ENCODE data around the gene RMND1.
"Not testable (repeated sequence)": the region's sequence is repeated elsewhere in the genome, so short reads cannot be mapped to it uniquely, and the experiment has no call there.

The RMND1 gene

GRCh38 chr6:151451417-151451949 is 443 bp downstream of the RMND1 start:
- DNase-seq: no peak

- DNase-seq: not testable (repeated sequence)
Measured at GRCh38 chr6:151450928-151451327, 998 bp downstream of the RMND1 start.

- DNase-seq: no peak
Measured at GRCh38 chr6:151448623-151449022, 3.3 kb downstream of the RMND1 start.

DNA sequence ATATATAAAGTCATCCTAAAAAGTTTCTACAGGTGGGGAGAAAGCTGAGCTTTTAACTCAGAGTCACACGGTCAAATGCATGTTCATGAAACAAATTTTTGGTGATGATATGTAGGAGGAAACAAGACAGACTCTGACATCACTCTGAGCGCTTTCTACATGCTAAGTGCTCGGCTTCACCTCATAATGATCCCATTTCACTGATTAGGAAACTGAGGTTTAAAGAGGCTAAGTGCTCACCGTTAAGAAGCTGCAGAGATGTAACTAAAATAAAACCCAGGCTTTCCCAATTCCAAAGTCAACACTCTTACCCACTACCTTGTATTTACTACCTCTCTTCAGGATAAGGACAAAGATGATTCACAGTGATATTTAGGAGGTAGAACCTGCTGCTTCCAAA is 4.7 kb downstream of the RMND1 start:
- DNase-seq: no peak

DNA sequence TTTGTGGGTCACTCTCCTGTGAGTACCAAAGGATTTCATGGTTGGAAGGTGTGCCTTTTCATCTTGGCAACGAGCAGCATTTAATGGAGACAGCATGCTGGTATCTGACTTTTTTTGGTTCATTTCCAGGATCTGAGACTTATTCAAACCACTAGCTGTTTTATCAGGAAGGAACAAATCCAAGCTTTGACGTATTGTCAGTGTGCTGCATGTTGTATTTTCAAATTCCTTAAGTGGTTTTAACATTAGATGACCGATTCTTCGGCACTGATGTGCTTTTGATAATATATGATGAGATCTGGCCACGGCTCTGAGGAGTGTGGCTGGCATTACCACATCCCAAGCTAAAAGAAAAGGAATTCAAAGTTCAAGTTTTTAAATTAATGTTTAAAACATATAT is 6.4 kb downstream of the RMND1 start:
- no peak for DNase-seq

DNA sequence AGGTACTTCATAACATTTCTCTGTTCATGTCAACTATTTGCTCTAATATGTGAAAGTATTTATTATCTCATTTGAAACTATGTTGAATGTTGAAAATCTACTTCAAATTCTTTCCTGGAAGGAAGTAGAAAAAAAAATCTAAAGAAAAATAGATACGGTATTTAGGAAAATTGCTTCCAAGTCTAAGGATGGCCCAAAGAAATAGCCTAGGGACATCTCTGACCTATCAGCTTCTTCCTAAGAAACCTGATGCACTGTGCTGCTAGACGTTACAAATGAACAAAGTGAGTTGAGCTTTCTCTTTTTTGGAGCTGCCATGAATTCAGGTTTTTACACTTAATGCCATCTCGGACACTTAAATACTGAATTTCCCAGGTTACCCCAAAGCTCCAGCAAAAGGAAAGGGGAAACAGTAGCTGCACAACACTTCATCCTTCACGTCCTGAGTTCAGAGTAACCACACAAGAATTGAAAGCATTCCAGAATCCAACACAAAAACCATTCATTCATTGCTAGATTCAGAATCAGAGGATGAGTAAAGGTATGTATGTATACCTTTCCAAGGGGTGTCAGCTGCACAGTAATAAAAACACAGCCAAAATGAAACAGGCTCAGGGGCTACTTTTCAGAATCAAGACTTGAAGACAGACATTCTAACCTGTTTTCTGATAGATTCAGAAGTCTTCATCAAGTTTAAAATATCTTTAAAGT is 7.9 kb downstream of the RMND1 start:
- no peak for DNase-seq

DNA sequence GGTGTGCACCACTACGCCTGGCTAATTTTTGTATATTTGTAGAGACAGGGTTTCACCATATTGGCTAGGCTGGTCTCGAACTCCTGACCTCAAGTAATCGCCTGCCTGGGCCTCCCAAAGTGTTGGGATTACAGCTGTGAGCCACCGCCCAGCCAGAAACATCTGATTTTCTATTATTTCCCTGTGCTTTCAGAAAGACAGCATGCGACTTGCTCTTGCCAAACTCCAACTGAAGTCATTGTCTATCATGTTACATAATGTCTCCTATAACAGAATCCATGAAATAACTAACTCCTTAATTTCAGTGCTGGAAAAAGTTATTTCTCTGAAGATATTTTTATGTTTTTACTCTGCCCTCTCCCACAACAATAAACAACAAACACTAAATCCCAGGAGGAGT is 8.5 kb downstream of the RMND1 start:
- DNase-seq: no peak

GRCh38 chr6:151442371-151442770 is 9.6 kb downstream of the RMND1 start:
- no peak for DNase-seq

DNA sequence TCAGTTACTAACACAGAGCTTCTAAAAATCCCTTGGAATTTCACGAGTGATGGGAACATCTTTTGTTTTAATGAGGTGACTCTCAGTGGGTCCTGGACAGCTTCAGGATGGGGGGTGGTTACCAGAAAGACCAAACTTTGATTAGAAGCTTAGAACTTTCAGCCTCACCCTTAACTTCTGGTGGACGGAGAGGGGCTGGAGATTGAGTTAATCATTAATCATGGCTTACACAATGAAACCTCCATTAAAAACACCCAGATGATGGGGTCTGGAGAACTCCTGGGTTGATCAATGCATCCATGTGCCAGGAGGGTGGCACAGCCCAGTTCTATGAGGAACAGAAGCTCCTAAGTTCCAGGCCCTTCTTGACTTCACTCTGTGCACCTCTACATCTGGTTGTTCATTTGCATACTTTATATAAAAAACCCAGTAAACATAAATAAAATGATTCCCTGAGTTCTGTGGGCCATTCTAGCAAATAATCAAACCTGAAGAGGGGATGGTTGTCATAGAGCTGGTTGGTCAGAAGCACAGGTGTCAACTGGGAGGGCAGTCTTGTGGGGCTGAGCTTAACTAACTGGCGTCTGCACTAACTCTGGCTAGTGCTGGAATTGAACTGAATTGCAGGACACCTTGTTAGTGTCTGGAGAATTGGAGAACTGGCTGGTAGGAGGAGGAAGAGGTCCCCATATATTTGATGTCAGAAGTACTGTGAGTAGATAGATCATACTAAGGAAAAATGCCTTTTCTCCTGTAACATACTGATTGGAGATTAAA is 10.3 kb downstream of the RMND1 start:
- no peak for DNase-seq

- peak in 1 of 2 donors; percentile 41 for DNase-seq
Measured at GRCh38 chr6:151440930-151441329, 11.0 kb downstream of the RMND1 start.

DNA sequence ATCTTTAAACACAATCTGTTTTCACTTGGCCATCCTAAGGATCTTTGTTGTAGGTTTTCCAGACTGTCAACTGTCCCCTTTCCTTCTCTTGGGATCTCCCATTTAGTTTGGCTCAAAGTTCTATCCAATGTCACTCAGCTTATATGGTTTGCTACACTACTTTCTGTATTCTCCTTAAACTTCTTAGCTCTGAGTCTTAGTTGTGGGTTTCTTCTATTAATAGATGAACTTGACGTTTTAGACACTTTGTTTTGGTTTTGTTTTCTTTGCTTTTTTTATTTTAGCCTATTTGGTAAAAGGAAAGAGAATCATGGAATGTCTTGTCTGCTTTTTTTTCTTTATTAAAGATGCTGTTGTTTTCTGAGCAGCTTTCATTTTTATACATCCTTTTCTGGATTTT is 11.4 kb downstream of the RMND1 start:
- no peak for DNase-seq

- no peak for DNase-seq
Measured at GRCh38 chr6:151437401-151437800, 14.5 kb downstream of the RMND1 start.

DNA sequence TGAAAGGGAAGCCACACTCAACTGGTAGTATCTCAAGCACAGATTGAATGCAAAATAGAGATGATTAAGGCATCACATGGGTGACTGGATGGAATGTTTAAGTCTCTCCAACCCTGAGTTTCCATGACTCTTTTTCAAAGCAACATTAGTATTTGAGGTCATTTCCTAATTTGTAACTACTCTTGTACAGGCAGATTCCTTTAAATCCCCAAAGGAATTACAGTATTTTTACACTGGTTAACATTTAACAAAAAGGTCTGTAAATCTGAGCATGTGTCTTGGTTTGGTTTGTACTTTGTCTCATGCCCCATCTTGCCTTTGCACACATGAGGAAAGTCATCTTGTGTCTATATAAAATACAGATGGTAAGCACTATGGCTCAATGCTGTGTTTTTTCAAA is 15.1 kb downstream of the RMND1 start:
- DNase-seq: no peak

GRCh38 chr6:151436300-151436699 is 15.6 kb downstream of the RMND1 start:
- DNase-seq: no peak

DNA sequence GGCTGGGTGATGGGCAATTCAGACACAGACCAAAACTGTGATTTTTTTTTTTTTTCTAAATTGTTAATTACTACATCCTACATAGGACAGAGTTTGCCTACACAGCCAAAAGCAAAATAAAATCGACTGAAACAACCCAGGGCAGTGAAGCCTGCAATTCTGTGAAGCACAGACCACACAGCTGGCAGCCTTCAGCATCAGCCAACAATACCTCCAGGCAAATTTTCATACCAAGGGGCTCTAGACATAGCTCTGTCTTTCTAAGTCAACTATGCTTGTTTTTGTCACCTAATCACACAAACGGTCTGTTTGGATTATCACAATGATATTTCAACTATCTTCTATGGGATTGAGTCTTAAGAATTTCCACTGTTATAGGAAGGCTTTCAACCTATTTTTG is 17.6 kb downstream of the RMND1 start:
- no peak for DNase-seq

DNA sequence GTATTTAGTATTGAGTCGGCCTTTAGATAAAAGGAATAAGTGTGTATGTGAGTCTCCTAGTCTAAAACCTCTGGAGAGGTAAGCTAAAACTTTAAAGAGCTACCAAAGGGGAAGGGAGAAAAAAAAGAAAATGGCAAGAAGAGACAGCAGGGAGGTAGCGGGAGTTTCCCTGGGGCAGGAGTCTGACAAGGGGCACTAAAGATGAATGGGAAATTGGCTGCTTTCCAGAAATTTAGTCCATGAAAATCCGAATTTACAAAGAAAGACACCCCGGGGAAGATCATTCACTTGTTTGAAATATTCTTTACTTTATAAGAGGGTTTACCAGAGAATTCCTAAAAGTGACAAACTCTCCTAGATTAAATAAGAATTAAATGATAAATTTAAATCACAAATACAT is 19.3 kb downstream of the RMND1 start:
- no peak for DNase-seq

GRCh38 chr6:151431337-151431736 is 20.6 kb downstream of the RMND1 start:
- DNase-seq: no peak

GRCh38 chr6:151430886-151431285 is 21.0 kb downstream of the RMND1 start:
- DNase-seq: no peak

DNA sequence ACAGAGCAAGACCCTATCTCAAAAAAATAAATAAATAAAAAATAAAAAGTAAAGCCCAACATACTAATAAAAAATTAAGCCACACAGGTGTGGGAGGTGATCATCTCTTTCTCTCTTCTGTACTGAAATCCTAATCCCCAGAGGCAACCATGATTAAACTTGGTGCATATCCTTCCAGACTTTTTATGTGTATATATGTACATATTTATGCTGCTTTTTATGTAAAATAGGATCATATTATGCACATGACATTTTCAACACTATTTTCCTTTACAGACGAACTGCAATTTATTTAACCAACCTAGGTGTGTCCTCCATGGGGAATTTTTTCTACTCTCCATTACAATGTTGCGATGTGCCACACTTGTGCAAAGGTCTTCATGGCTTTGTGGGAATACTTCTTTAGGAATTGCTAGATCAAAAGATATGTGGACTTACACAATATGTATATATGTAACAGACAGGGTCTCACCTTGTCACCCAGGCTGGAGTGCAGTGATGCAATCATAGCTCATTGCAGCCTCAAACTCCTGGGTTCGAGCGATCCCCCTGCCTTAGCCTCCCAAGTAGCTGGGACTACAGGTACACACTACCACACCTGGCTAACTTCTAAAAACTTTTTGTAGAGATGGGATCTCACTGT is 23.7 kb downstream of the RMND1 start:
- DNase-seq: no peak

DNA sequence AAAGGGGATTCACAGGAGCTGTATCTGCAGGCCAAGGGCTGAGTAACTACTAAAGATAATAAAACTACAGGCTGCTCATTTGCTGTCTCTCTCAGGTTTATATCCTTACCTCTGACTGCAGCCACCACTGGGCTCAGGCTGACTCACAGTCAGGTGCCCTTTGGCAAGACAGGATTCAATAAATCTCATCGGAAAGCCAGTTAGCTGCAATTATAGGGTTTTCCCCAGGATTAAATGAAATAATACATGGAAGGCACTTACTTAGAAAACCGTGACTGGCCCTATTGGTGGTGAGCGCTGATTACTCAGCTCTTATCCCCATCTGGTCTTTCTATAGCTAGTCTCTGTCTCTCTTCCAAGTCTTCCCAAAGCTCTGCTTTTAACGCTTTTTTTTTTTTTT is 26.4 kb downstream of the RMND1 start:
- no peak for DNase-seq

GRCh38 chr6:151422981-151423380 is 28.9 kb downstream of the RMND1 start:
- DNase-seq: no peak

GRCh38 chr6:151417477-151417876 is 34.4 kb downstream of the RMND1 start:
- DNase-seq: no peak

- no peak for DNase-seq
Measured at GRCh38 chr6:151414641-151415260, 37.2 kb downstream of the RMND1 start.

All from CD4-positive, alpha-beta T cell treated with Interleukin-1 beta for 1 hour (primary cell).